Measurements from ENCODE around the gene ASTN2. TPM values are rescaled to one million over a fixed set of nuclear protein-coding genes. Genes with fewer than 3 reads are reported as not detected.

Gene ASTN2
- polyA plus RNA-seq, 2 of the 4 experiments (the other 2 are of a cell fraction) = 5.8 to 11.6 TPM

- Histone ChIP-seq H3K4me2 (no peak overlapping the region), H3K4me1 (no peaks in the 10 kb centered on the region), H3K4me3 (no peak overlapping the region), H3K9me3 (no peaks in the 10 kb centered on the region), H3K27ac (no peak overlapping the region)
- ATAC-seq = no peak
- WGBS (ENCODE audit: missing lambda C conversion rate) = 45% methylated on average over 5 of the region's 5 CpGs
- TF ChIP-seq ZNF302 (CRISPR knock-in tag; IDR thresholded peaks at IDR 0.05) = no peak
- TF ChIP-seq BHLHE40 (IDR thresholded peaks at IDR 0.05; ENCODE audit: low read depth, low read length) = no peak
- TF ChIP-seq PHF8 (IDR thresholded peaks at IDR 0.05; ENCODE audit: borderline replicate concordance, low read depth) = no peak
- TF ChIP-seq CEBPB (IDR thresholded peaks at IDR 0.05) = no peak
- TF ChIP-seq RARB (CRISPR knock-in tag; IDR thresholded peaks at IDR 0.05) = no peak
- TF ChIP-seq TP53 (CRISPR knock-in tag; IDR thresholded peaks at IDR 0.05) = no peak
- TF ChIP-seq FOSB (CRISPR knock-in tag; IDR thresholded peaks at IDR 0.05) = no peak
- no peak for TF ChIP-seq HOXB13 (CRISPR knock-in tag; IDR thresholded peaks at IDR 0.05; ENCODE audit: low read depth)
- TF ChIP-seq ESRRA (IDR thresholded peaks at IDR 0.05; ENCODE audit: borderline replicate concordance, low read length) = no peak
- no peak for TF ChIP-seq FOXS1 (CRISPR knock-in tag; IDR thresholded peaks at IDR 0.05)
- TF ChIP-seq ZC3H11A (IDR thresholded peaks at IDR 0.05) = no peak
- TF ChIP-seq BCL3 (IDR thresholded peaks at IDR 0.05) = no peak
- TF ChIP-seq MYC (IDR thresholded peaks at IDR 0.05; ENCODE audit: borderline replicate concordance, low read length) = no peak
- no peak for TF ChIP-seq ZFP36 (IDR thresholded peaks at IDR 0.05; ENCODE audit: borderline replicate concordance, partially characterized antibody)
- no peak for TF ChIP-seq USF2 (IDR thresholded peaks at IDR 0.05)
- no peak for TF ChIP-seq SREBF2 (IDR thresholded peaks at IDR 0.05)
- no peak for DNase-seq (ENCODE audit: low read depth in 1 of 2, low spot score in 1 of 2)
- ChIA-PET POLR2A (no interaction called here), CTCF (interaction anchor here (0.6 to 1.5 kb wide), 2 partner anchors 9 to 119 kb away, joined by 3 to 4 read pairs; no protein-coding TSS in a partner anchor)
- FAIRE-seq = no peak
These were observed 605.2 kb downstream of the ASTN2 start for GRCh38 chr9:116809656-116810055.

- POLR2A ChIA-PET = no interaction called here
- CTCF ChIA-PET = interaction anchor here (2.8 kb wide), 1 partner anchor 69 kb away, joined by 12 read pairs; no protein-coding TSS in a partner anchor
These were observed 608.8 kb downstream of the ASTN2 start for GRCh38 chr9:116806075-116806474.

More at GRCh38 chr9:116806075-116806474, 608.8 kb downstream of the ASTN2 start:
- ATAC-seq = no peak
- Histone ChIP-seq H3K4me1 (no peaks in the 10 kb centered on the region), H3K4me3 (no peak overlapping the region), H3K9me3 (no peaks in the 10 kb centered on the region), H3K4me2 (no peak overlapping the region), H3K27ac (no peak overlapping the region)
- peak in 1 of 2 experiments; percentile 8 for DNase-seq (ENCODE audit: low read depth in 1 of 2, low spot score in 1 of 2)
- TF ChIP-seq JUNB (IDR thresholded peaks at IDR 0.05) (no peak), KDM1A (IDR thresholded peaks at IDR 0.05; ENCODE audit: low read depth) (no peak), REST (IDR thresholded peaks at IDR 0.05) (peak; percentile 86), EHMT2 (IDR thresholded peaks at IDR 0.05; ENCODE audit: low read depth) (peak; percentile 62; the same call in 1 of the 2 replicates)
- 0% methylated on average over 1 of the region's 1 CpG for WGBS (ENCODE audit: missing lambda C conversion rate)
- no peak for FAIRE-seq
